BLaER1 treated with 17β-estradiol and CSF1 and Interleukin-3, amounts not matched to agents 10 nM and 100 nM (cell line): ENCODE results near the gene F2RL3.

ENCODE experiments used
- H3K27ac ChIP-seq, 11 experiments: shearing (Covaris generic); formaldehyde crosslinking; 2 replicates each; pipeline ENCODE4 v1.8.1; 2022
- H3K27me3 ChIP-seq, 11 experiments: shearing (Covaris generic); formaldehyde crosslinking; 2 replicates each; pipeline ENCODE4 v1.8.1; 2022
- H3K36me3 ChIP-seq, 11 experiments: shearing (Covaris generic); formaldehyde crosslinking; 2 replicates each; pipeline ENCODE4 v1.8.1; 2022
- H3K4me1 ChIP-seq, 10 experiments: shearing (Covaris generic); formaldehyde crosslinking; 2 replicates each; pipeline ENCODE4 v1.8.1; 2022
- H3K4me2 ChIP-seq, 11 experiments: shearing (Covaris generic); formaldehyde crosslinking; 2 replicates each; pipeline ENCODE4 v1.8.1; 2022
- H3K4me3 ChIP-seq, 10 experiments: shearing (Covaris generic); formaldehyde crosslinking; 2 replicates each; pipeline ENCODE4 v1.8.1; 2022
- H3K9ac ChIP-seq, 11 experiments: shearing (Covaris generic); formaldehyde crosslinking; 2 replicates each; pipeline ENCODE4 v1.8.1; 2022
- H3K9me3 ChIP-seq, 11 experiments: shearing (Covaris generic); formaldehyde crosslinking; replicated peaks in 1 of 11; 2 replicates each; pipeline ENCODE4 v1.8.1; 2022
- H4K20me1 ChIP-seq, 11 experiments: shearing (Covaris generic); formaldehyde crosslinking; 2 replicates each; pipeline ENCODE4 v1.8.1; 2022
- Cebpa-rat ChIP-seq, 11 experiments: shearing (Covaris generic); IDR thresholded peaks; 2 replicates each; pipeline ENCODE4 v1.8.1; 2022

Gene F2RL3

GRCh38 chr19:16921766-16922591 is 33.2 kb downstream of the F2RL3 start:
- Histone ChIP-seq H3K27ac (no peak overlapping the region; a peak in 1 of 22 replicates), H3K36me3 (peaks cover 0 to 62% (median 0%) of the 10 kb centered on the region in 11 experiments; a peak in 9 of 22 replicates), H3K27me3 (no peaks in the 10 kb centered on the region), H3K4me2 (no peak overlapping the region), H3K4me1 (no peaks in the 10 kb centered on the region), H3K9ac (no peak overlapping the region), H3K9me3 (peaks cover 29 to 43% (median 32%) of the 10 kb centered on the region in 11 experiments), H4K20me1 (no peaks in the 10 kb centered on the region), H3K4me3 (no peak overlapping the region)
- TF ChIP-seq Cebpa-rat (IDR thresholded peaks at IDR 0.05) = no peak

GRCh38 chr19:16922592-16922934 is 33.8 kb downstream of the F2RL3 start:
- Histone ChIP-seq H3K27ac (no peak overlapping the region; a peak in 1 of 22 replicates), H3K4me1 (no peaks in the 10 kb centered on the region), H3K4me3 (no peak overlapping the region), H3K4me2 (no peak overlapping the region), H3K9me3 (peaks cover 34 to 49% (median 37%) of the 10 kb centered on the region in 11 experiments), H3K9ac (no peak overlapping the region), H3K27me3 (no peaks in the 10 kb centered on the region), H3K36me3 (peaks cover 0 to 68% (median under 1%) of the 10 kb centered on the region in 11 experiments; a peak in 10 of 22 replicates), H4K20me1 (no peaks in the 10 kb centered on the region)
- no peak for TF ChIP-seq Cebpa-rat (IDR thresholded peaks at IDR 0.05)

- Histone ChIP-seq H3K36me3 (peaks cover 0 to 72% (median 4%) of the 10 kb centered on the region in 11 experiments; a peak in 10 of 22 replicates), H3K4me3 (no peak overlapping the region), H3K4me2 (no peak overlapping the region), H3K9me3 (peaks cover 38 to 53% (median 41%) of the 10 kb centered on the region in 11 experiments), H3K9ac (no peak overlapping the region), H3K4me1 (no peaks in the 10 kb centered on the region), H4K20me1 (no peaks in the 10 kb centered on the region), H3K27me3 (no peaks in the 10 kb centered on the region), H3K27ac (no peak overlapping the region; a peak in 1 of 22 replicates)
- TF ChIP-seq Cebpa-rat (IDR thresholded peaks at IDR 0.05) = no peak
These were observed 34.1 kb downstream of the F2RL3 start for GRCh38 chr19:16922949-16923348.

GRCh38 chr19:16927883-16928282 is 39.1 kb downstream of the F2RL3 start:
- Histone ChIP-seq H4K20me1 (no peaks in the 10 kb centered on the region), H3K9me3 (peaks cover 67 to 81% (median 78%) of the 10 kb centered on the region in 11 experiments), H3K4me1 (no peaks in the 10 kb centered on the region), H3K9ac (no peak overlapping the region), H3K4me2 (no peak overlapping the region), H3K4me3 (no peak overlapping the region), H3K27ac (no peak overlapping the region), H3K36me3 (peaks cover 0 to 70% (median 15%) of the 10 kb centered on the region in 11 experiments; a peak in 11 of 22 replicates), H3K27me3 (no peaks in the 10 kb centered on the region)
- no peak for TF ChIP-seq Cebpa-rat (IDR thresholded peaks at IDR 0.05)

- no peak overlapping the region for H3K4me2 ChIP-seq
These were observed 39.6 kb downstream of the F2RL3 start for GRCh38 chr19:16928351-16928750.

GRCh38 chr19:16928916-16929315 is 40.1 kb downstream of the F2RL3 start:
- Histone ChIP-seq H3K27ac (no peak overlapping the region), H3K9me3 (peaks cover 76 to 92% (median 88%) of the 10 kb centered on the region in 11 experiments), H3K9ac (no peak overlapping the region), H4K20me1 (no peaks in the 10 kb centered on the region), H3K36me3 (peaks cover 0 to 65% (median 15%) of the 10 kb centered on the region in 11 experiments; a peak in 11 of 22 replicates), H3K4me3 (no peak overlapping the region), H3K4me1 (no peaks in the 10 kb centered on the region), H3K4me2 (no peak overlapping the region), H3K27me3 (no peaks in the 10 kb centered on the region)
- TF ChIP-seq Cebpa-rat (IDR thresholded peaks at IDR 0.05) = no peak

More at GRCh38 chr19:16928351-16928750, 39.6 kb downstream of the F2RL3 start:
- peaks cover 0 to 65% (median 15%) of the 10 kb centered on the region in 11 experiments; a peak in 11 of 22 replicates for H3K36me3 ChIP-seq
- no peak overlapping the region for H3K9ac ChIP-seq
- H3K27ac ChIP-seq = no peak overlapping the region
- H3K9me3 ChIP-seq = peaks cover 70 to 86% (median 83%) of the 10 kb centered on the region in 11 experiments
- H4K20me1 ChIP-seq = no peaks in the 10 kb centered on the region
- TF ChIP-seq Cebpa-rat (IDR thresholded peaks at IDR 0.05) = no peak
- no peak overlapping the region for H3K4me3 ChIP-seq
- H3K4me1 ChIP-seq = no peaks in the 10 kb centered on the region
- no peaks in the 10 kb centered on the region for H3K27me3 ChIP-seq

GRCh38 chr19:16930753-16931152 is 42.0 kb downstream of the F2RL3 start:
- H3K4me3 ChIP-seq = no peak overlapping the region
- TF ChIP-seq Cebpa-rat (IDR thresholded peaks at IDR 0.05) = no peak
- no peak overlapping the region for H3K4me2 ChIP-seq
- H3K27ac ChIP-seq = no peak overlapping the region
- peaks cover 0 to 65% (median 15%) of the 10 kb centered on the region in 11 experiments; a peak in 12 of 22 replicates for H3K36me3 ChIP-seq
- H3K27me3 ChIP-seq = no peaks in the 10 kb centered on the region
- no peak overlapping the region for H3K9ac ChIP-seq
- no peaks in the 10 kb centered on the region for H3K4me1 ChIP-seq
- H3K9me3 ChIP-seq = peaks cover 87 to 100% (median 96%) of the 10 kb centered on the region in 11 experiments
- H4K20me1 ChIP-seq = no peaks in the 10 kb centered on the region

GRCh38 chr19:16931306-16931705 is 42.5 kb downstream of the F2RL3 start:
- no peaks in the 10 kb centered on the region for H3K27me3 ChIP-seq
- H3K4me2 ChIP-seq = no peak overlapping the region
- H3K9ac ChIP-seq = no peak overlapping the region
- no peaks in the 10 kb centered on the region for H4K20me1 ChIP-seq
- no peak for TF ChIP-seq Cebpa-rat (IDR thresholded peaks at IDR 0.05)
- no peak overlapping the region for H3K27ac ChIP-seq
- H3K4me3 ChIP-seq = no peak overlapping the region
- H3K9me3 ChIP-seq = peaks cover 87 to 100% (median 96%) of the 10 kb centered on the region in 11 experiments
- peaks cover 0 to 70% (median 15%) of the 10 kb centered on the region in 11 experiments; a peak in 12 of 22 replicates for H3K36me3 ChIP-seq
- no peaks in the 10 kb centered on the region for H3K4me1 ChIP-seq

GRCh38 chr19:16934489-16934888 is 45.7 kb downstream of the F2RL3 start:
- Histone ChIP-seq H3K4me3 (no peak overlapping the region), H3K27ac (no peak overlapping the region), H3K9me3 (peaks cover 68 to 91% (median 79%) of the 10 kb centered on the region in 11 experiments), H3K4me2 (no peak overlapping the region), H3K4me1 (no peaks in the 10 kb centered on the region), H3K9ac (no peak overlapping the region), H4K20me1 (no peaks in the 10 kb centered on the region), H3K36me3 (peaks cover 0 to 53% (median 7%) of the 10 kb centered on the region in 11 experiments; a peak in 12 of 22 replicates), H3K27me3 (no peaks in the 10 kb centered on the region)
- TF ChIP-seq Cebpa-rat (IDR thresholded peaks at IDR 0.05) = no peak
